SH-SY5Y (cell line): ENCODE data around the gene DNM3.

Experiments
- GATA2 ChIP-seq: IDR thresholded peaks from 2 replicates; pipeline ENCODE4 v1.6.1; 2011; ENCODE audit warnings: mild to moderate bottlenecking, low read depth, low read length
- GATA3 ChIP-seq: IDR thresholded peaks from 2 replicates; pipeline ENCODE4 v1.6.1; 2011; ENCODE audit warnings: low read depth, mild to moderate bottlenecking, low read length, moderate library complexity

DNA sequence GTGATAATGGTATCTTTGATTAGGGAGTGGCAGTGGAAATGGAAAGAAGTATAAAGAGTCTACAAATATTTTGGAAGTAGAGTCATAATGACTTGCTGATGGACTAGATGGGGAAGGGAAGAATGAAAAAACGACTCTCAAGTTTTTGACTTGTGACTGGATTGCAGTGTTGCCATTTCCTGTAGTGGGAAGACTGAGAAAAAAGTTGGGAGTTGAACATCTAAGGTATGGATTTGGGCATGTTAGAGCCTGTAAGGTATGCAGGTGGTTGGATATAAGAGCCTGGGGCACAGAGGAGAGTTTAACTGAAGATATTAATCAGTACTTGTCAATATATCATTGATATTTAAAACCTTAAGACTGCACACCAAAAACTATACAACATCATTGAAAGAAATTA, 19.4 kb downstream of the DNM3 start:
- TF ChIP-seq GATA2 (no peak), GATA3 (no peak)
